Breast epithelium (tissue), 4 donors: Measurements from ENCODE around the gene NTRK2. TPM values are rescaled to one million over a fixed set of nuclear protein-coding genes. Genes with fewer than 3 reads are reported as not detected.

ENCODE experiments used
- DNase-seq, 2 donors: peaks; one replicate each; pipeline ENCODE4 v3.0.0-alpha.2; 2019; ENCODE audit warnings: low spot score in 2 of 2
- H3K27ac ChIP-seq, 2 donors: fragments of 200-600 bp; sonication (generic) in 1 of 2; one replicate each; pipeline ENCODE4 v1.5.1; 2016 to 2019; ENCODE audit warnings: mild to moderate bottlenecking in 1 of 2
- H3K27me3 ChIP-seq, 2 donors: fragments of 200-600 bp; sonication (generic) in 1 of 2; one replicate each; pipeline versions ENCODE4 v1.5.1 to v1.6.0; 2017 to 2019; ENCODE audit warnings: control low read depth in 1 of 2, mild to moderate bottlenecking in 1 of 2
- H3K36me3 ChIP-seq: fragments of 200-600 bp; one replicate; pipeline ENCODE4 v1.5.1; 2019
- H3K4me1 ChIP-seq, 2 donors: fragments of 200-600 bp; sonication (generic); one replicate each; pipeline ENCODE4 v1.5.1; 2016 to 2019; ENCODE audit warnings: control low read depth in 1 of 2
- H3K4me3 ChIP-seq, 3 donors: fragments of 200-600 bp; sonication (generic); 1 replicate in 2 of 3; 2 replicates in 1 of 3; pipeline ENCODE4 v1.5.1; 2016 to 2019; ENCODE audit warnings: mild to moderate bottlenecking in 3 of 3, moderate library complexity in 2 of 3
- H3K9me3 ChIP-seq, 2 donors: fragments of 200-600 bp; sonication (generic) in 1 of 2; one replicate each; pipeline ENCODE4 v1.5.1; 2016 to 2019; ENCODE audit warnings: control low read depth in 1 of 2
- POLR2A ChIP-seq: fragments of 450-650 bp; IDR thresholded peaks from one replicate; pipeline ENCODE4 v1.6.1; 2016; ENCODE audit warnings: antibody characterized with exemption, mild to moderate bottlenecking, moderate library complexity
- POLR2AphosphoS5 ChIP-seq, 3 donors: sonication (generic); formaldehyde crosslinking; IDR thresholded peaks; one replicate each; pipeline ENCODE4 v1.6.1; 2017; ENCODE audit warnings: antibody characterized with exemption in 3 of 3
- intact Hi-C: fragments of 100-400 bp; cut with DNase I; formaldehyde crosslinking; loops from one replicate; pipeline ENCODE4 v1.15.1; 2023; ENCODE audit warnings: low total_unique reads
- total RNA-seq, 3 donors: library from RNA; depleted of rRNA; stranded (reverse); fragments of >200 nt; gene quantifications; one replicate each; pipeline ENCODE4 v1.1.0, GENCODE V29; 2016
- TF ChIP-seq, protein P1 (sequence below), 3 donors: fragments of 450-650 bp; IDR thresholded peaks; one replicate each; pipeline ENCODE4 v1.5.1; 2016 to 2017; ENCODE audit warnings: antibody characterized with exemption in 3 of 3, mild to moderate bottlenecking in 3 of 3, moderate library complexity in 3 of 3

Gene NTRK2
- total RNA-seq, 3 donors from 2014 or later: 25.9 to 134 (median 112) TPM

DNA sequence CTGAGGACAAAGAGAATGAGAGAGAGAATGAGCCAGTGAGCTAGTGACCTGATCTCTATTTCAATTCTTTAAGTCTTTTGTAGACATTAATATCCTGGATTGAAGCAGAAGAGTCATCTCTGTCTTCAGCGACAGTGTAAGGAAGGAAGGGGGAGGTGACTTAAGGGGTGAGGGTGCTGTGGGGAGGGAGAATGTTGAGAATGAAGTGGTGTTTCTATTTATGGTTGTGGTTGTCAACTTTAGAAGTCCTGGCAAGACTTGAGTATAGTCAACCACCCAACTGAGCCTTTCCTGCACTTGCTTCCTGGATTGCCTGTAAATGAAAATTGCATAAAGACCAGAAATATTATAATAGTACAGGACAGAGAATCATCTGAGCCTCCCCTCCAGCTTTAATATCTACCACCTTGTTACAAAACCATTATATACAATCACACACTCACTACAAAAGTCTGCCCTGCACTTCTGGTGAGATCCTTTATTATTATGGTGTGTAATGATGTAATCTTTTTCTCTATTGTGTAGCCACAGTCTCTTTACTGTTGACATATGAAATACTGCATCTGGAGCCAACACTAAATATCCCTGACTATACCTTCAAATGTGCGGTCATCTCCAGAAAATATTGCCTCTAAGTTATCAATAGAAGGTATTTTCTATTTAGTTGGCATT lies 91.7 kb downstream of the NTRK2 start:
- intact Hi-C loops: no loop called here

DNA sequence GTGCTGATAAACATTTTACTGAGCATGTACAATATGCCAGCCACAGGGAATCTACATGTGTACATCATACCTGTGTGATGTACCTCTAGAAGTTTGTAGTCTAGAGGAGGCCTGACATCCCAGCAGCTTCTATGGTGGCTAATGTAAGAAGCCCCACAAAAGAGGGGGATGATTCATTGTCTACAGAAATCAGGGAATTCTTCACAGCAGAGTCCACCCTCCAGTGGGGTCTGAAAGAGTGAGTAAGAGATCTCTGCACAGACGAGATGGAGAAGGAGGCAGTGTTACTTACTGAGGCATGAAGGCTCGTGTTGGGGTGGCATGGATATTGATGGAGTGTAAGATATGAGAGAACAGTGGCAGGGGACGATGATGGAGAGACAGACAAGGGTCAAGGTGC lies 103.0 kb downstream of the NTRK2 start:
- Histone ChIP-seq H3K27ac (peak overlapping the region in 1 of 2 donors; percentile 32), H3K36me3 (no peaks in the 10 kb centered on the region), H3K9me3 (no peaks in the 10 kb centered on the region), H3K4me3 (no peak overlapping the region), H3K4me1 (no peaks in the 10 kb centered on the region), H3K27me3 (no peaks in the 10 kb centered on the region)
- no peak for DNase-seq
- intact Hi-C loops: no loop called here
- TF ChIP-seq POLR2A (no peak), POLR2AphosphoS5 (IDR thresholded peaks at IDR 0.05) (no peak)
- TF ChIP-seq, protein P1, sequence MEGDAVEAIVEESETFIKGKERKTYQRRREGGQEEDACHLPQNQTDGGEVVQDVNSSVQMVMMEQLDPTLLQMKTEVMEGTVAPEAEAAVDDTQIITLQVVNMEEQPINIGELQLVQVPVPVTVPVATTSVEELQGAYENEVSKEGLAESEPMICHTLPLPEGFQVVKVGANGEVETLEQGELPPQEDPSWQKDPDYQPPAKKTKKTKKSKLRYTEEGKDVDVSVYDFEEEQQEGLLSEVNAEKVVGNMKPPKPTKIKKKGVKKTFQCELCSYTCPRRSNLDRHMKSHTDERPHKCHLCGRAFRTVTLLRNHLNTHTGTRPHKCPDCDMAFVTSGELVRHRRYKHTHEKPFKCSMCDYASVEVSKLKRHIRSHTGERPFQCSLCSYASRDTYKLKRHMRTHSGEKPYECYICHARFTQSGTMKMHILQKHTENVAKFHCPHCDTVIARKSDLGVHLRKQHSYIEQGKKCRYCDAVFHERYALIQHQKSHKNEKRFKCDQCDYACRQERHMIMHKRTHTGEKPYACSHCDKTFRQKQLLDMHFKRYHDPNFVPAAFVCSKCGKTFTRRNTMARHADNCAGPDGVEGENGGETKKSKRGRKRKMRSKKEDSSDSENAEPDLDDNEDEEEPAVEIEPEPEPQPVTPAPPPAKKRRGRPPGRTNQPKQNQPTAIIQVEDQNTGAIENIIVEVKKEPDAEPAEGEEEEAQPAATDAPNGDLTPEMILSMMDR (IDR thresholded peaks at IDR 0.05): no peak

More for the DNA sequence above, 91.7 kb downstream of the NTRK2 start:
- no peaks in the 10 kb centered on the region for H3K9me3 ChIP-seq
- TF ChIP-seq, protein P1 (IDR thresholded peaks at IDR 0.05): no peak
- TF ChIP-seq POLR2A (no peak), POLR2AphosphoS5 (IDR thresholded peaks at IDR 0.05) (no peak)
- no peaks in the 10 kb centered on the region for H3K36me3 ChIP-seq
- H3K4me1 ChIP-seq: peaks cover 0 to 9% of the 10 kb centered on the region in 2 donors
- peak overlapping the region in 1 of 2 donors; percentile 7 for H3K27ac ChIP-seq
- DNase-seq: no peak
- H3K4me3 ChIP-seq: no peak overlapping the region
- H3K27me3 ChIP-seq: no peaks in the 10 kb centered on the region

GRCh38 chr9:84773022-84773421 lies 103.5 kb downstream of the NTRK2 start:
- DNase-seq: no peak
- Histone ChIP-seq H3K36me3 (no peaks in the 10 kb centered on the region), H3K27me3 (no peaks in the 10 kb centered on the region), H3K27ac (peak overlapping the region in 1 of 2 donors; percentile 32), H3K4me3 (no peak overlapping the region), H3K9me3 (no peaks in the 10 kb centered on the region), H3K4me1 (no peaks in the 10 kb centered on the region)
- TF ChIP-seq POLR2AphosphoS5 (IDR thresholded peaks at IDR 0.05) (no peak), POLR2A (no peak)
- TF ChIP-seq, protein P1 (IDR thresholded peaks at IDR 0.05): no peak
- intact Hi-C loops: no loop called here

GRCh38 chr9:84775056-84775643 lies 105.6 kb downstream of the NTRK2 start:
- no peaks in the 10 kb centered on the region for H3K4me1 ChIP-seq
- H3K27me3 ChIP-seq: no peaks in the 10 kb centered on the region
- TF ChIP-seq POLR2A (no peak), POLR2AphosphoS5 (IDR thresholded peaks at IDR 0.05) (no peak)
- TF ChIP-seq, protein P1 (IDR thresholded peaks at IDR 0.05): no peak
- DNase-seq: no peak
- H3K36me3 ChIP-seq: no peaks in the 10 kb centered on the region
- no peak overlapping the region for H3K4me3 ChIP-seq
- no peaks in the 10 kb centered on the region for H3K9me3 ChIP-seq
- intact Hi-C loops: no loop called here
- no peak overlapping the region for H3K27ac ChIP-seq

- no peak for TF ChIP-seq POLR2A
- no peak for TF ChIP-seq POLR2AphosphoS5 (IDR thresholded peaks at IDR 0.05)
- TF ChIP-seq, protein P1 (IDR thresholded peaks at IDR 0.05): no peak
- Histone ChIP-seq H3K36me3 (no peaks in the 10 kb centered on the region), H3K4me1 (no peaks in the 10 kb centered on the region), H3K27me3 (no peaks in the 10 kb centered on the region), H3K9me3 (no peaks in the 10 kb centered on the region), H3K27ac (no peak overlapping the region), H3K4me3 (no peak overlapping the region)
- intact Hi-C loops: no loop called here
- DNase-seq: no peak
These were observed 109.0 kb downstream of the NTRK2 start for GRCh38 chr9:84778570-84778969.
